Measurements from ENCODE around the gene SYT1. TPM values are rescaled to one million over a fixed set of nuclear protein-coding genes. Genes with fewer than 3 reads are reported as not detected.

The SYT1 gene
- total RNA-seq, 3 donors from 2014 or later (not counting 1 experiment from before 2014, with no cell fraction given), result not detected

- no peak for ATAC-seq
- H3K27ac Mint-ChIP-seq, result no peak overlapping the region
- intact Hi-C loops (cut with micrococcal nuclease), result no loop called here
Measured at GRCh38 chr12:79115743-79116142, 251.2 kb downstream of the SYT1 start.

DNA sequence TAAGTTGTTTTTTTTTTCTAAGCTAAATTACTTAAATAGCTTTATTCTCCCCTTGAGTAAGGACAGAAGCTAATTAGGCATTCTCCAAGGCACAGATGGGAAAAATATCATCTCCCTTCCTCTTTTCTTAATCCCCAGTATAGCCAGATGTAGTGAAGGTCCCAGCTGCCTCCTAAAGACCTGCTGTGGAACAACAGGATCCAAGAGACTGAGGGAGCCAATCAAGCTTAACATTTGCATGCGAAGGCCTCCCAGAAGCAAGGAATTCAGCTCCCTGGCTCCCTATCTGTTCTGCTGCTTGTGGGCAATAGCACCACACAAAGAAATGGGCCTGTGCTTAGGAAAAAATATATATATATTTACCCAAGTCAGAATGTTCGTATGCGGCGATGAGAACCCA lies 255.2 kb downstream of the SYT1 start:
- Mint-ChIP-seq H3K9me3 (peaks cover 2 to 10% of the 10 kb centered on the region in 2 donors), H3K4me1 (no peaks in the 10 kb centered on the region), H3K27ac (no peak overlapping the region), H3K4me3 (no peak overlapping the region), H3K27me3 (ENCODE audit: low read depth in 2 of 2) (no peaks in the 10 kb centered on the region), H3K36me3 (no peaks in the 10 kb centered on the region)
- H3K4me3 ChIP-seq (ENCODE audit: low read length), result no peak overlapping the region
- no peaks in the 10 kb centered on the region for H3K9me3 ChIP-seq (ENCODE audit: control insufficient read depth, insufficient read depth, low read length)
- DNase-seq (no peak), ATAC-seq (no peak)
- H3K27ac ChIP-seq (ENCODE audit: low read length), result no peak overlapping the region
- intact Hi-C loops (cut with micrococcal nuclease), result no loop called here
- no peaks in the 10 kb centered on the region for H3K27me3 ChIP-seq (ENCODE audit: control insufficient read depth, insufficient read depth, low read length)
- no peaks in the 10 kb centered on the region for H3K4me1 ChIP-seq (ENCODE audit: control insufficient read depth, insufficient read depth, low read length)
- H3K36me3 ChIP-seq (ENCODE audit: control insufficient read depth, insufficient read depth, low read length), result no peaks in the 10 kb centered on the region
- WGBS (ENCODE audit: insufficient coverage), result 89% methylated on average over 1 of the region's 4 CpGs
- TF ChIP-seq, protein P1, sequence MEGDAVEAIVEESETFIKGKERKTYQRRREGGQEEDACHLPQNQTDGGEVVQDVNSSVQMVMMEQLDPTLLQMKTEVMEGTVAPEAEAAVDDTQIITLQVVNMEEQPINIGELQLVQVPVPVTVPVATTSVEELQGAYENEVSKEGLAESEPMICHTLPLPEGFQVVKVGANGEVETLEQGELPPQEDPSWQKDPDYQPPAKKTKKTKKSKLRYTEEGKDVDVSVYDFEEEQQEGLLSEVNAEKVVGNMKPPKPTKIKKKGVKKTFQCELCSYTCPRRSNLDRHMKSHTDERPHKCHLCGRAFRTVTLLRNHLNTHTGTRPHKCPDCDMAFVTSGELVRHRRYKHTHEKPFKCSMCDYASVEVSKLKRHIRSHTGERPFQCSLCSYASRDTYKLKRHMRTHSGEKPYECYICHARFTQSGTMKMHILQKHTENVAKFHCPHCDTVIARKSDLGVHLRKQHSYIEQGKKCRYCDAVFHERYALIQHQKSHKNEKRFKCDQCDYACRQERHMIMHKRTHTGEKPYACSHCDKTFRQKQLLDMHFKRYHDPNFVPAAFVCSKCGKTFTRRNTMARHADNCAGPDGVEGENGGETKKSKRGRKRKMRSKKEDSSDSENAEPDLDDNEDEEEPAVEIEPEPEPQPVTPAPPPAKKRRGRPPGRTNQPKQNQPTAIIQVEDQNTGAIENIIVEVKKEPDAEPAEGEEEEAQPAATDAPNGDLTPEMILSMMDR (IDR thresholded peaks at IDR 0.05), result no peak

More at GRCh38 chr12:79115743-79116142, 251.2 kb downstream of the SYT1 start:
- Histone ChIP-seq H3K9me3 (ENCODE audit: control insufficient read depth, insufficient read depth, low read length) (no peaks in the 10 kb centered on the region), H3K27ac (ENCODE audit: low read length) (no peak overlapping the region), H3K4me3 (ENCODE audit: low read length) (no peak overlapping the region), H3K27me3 (ENCODE audit: control insufficient read depth, insufficient read depth, low read length) (no peaks in the 10 kb centered on the region), H3K4me1 (ENCODE audit: control insufficient read depth, insufficient read depth, low read length) (no peaks in the 10 kb centered on the region), H3K36me3 (ENCODE audit: control insufficient read depth, insufficient read depth, low read length) (no peaks in the 10 kb centered on the region)
- H3K36me3 Mint-ChIP-seq, result no peaks in the 10 kb centered on the region
- TF ChIP-seq, protein P1 (IDR thresholded peaks at IDR 0.05), result no peak
- no peak overlapping the region for H3K4me3 Mint-ChIP-seq
- no peaks in the 10 kb centered on the region for H3K4me1 Mint-ChIP-seq
- no peaks in the 10 kb centered on the region for H3K27me3 Mint-ChIP-seq (ENCODE audit: low read depth in 2 of 2)
- no peak for DNase-seq
- peaks cover 2 to 13% of the 10 kb centered on the region in 2 donors for H3K9me3 Mint-ChIP-seq

DNA sequence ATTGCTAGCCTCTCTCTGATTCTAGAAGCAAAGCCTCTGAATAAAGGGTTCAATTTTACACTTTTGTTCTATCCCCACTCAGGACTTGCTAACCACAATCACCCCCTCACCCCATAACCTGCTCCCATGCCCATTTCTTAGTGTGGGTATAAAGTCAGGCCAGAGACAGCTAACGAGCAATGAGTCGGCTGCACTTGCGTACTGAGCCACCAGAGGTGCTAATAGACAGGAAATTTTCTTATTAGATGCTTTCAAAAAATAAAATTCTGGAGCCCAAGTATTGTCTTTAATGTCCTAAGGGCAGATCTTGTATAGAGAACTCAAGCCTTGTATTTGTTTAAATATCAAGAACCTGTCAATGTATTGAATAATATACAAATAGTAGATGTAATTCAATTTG lies 256.9 kb downstream of the SYT1 start:
- Mint-ChIP-seq H3K36me3 (no peaks in the 10 kb centered on the region), H3K9me3 (peaks cover 2 to 9% of the 10 kb centered on the region in 2 donors), H3K4me1 (no peaks in the 10 kb centered on the region), H3K27me3 (ENCODE audit: low read depth in 2 of 2) (no peaks in the 10 kb centered on the region), H3K27ac (no peak overlapping the region), H3K4me3 (no peak overlapping the region)
- Histone ChIP-seq H3K27ac (ENCODE audit: low read length) (no peak overlapping the region), H3K4me1 (ENCODE audit: control insufficient read depth, insufficient read depth, low read length) (no peaks in the 10 kb centered on the region), H3K4me3 (ENCODE audit: low read length) (no peak overlapping the region), H3K9me3 (ENCODE audit: control insufficient read depth, insufficient read depth, low read length) (no peaks in the 10 kb centered on the region), H3K27me3 (ENCODE audit: control insufficient read depth, insufficient read depth, low read length) (no peaks in the 10 kb centered on the region), H3K36me3 (ENCODE audit: control insufficient read depth, insufficient read depth, low read length) (no peaks in the 10 kb centered on the region)
- 87% methylated on average over 3 of the region's 3 CpGs for WGBS (ENCODE audit: insufficient coverage)
- ATAC-seq, result no peak
- TF ChIP-seq, protein P1 (IDR thresholded peaks at IDR 0.05), result no peak
- intact Hi-C loops (cut with micrococcal nuclease), result no loop called here
- no peak for DNase-seq

DNA sequence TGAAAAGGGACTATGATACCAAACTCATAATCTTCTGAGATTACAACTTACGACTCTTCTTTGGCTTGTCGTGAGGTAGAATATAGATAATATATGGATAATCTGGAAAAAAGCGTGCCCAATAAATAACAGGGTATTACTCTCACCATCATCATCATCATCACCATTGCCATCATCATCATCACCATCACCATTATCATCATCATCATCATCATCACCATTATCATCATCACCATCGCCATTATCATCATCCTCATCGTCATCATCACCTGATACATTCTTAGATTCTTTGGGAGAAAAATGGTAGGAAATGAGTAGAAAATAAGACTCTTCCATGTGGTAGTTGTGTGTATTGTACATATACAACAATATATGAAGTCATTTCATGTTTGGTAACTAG lies 259.8 kb downstream of the SYT1 start:
- Histone ChIP-seq H3K36me3 (ENCODE audit: control insufficient read depth, insufficient read depth, low read length) (no peaks in the 10 kb centered on the region), H3K4me1 (ENCODE audit: control insufficient read depth, insufficient read depth, low read length) (no peaks in the 10 kb centered on the region), H3K27ac (ENCODE audit: low read length) (no peak overlapping the region), H3K27me3 (ENCODE audit: control insufficient read depth, insufficient read depth, low read length) (no peaks in the 10 kb centered on the region), H3K9me3 (ENCODE audit: control insufficient read depth, insufficient read depth, low read length) (no peaks in the 10 kb centered on the region), H3K4me3 (ENCODE audit: low read length) (no peak overlapping the region)
- 100% methylated on average over 1 of the region's 5 CpGs for WGBS (ENCODE audit: insufficient coverage)
- TF ChIP-seq, protein P1 (IDR thresholded peaks at IDR 0.05), result no peak
- ATAC-seq (no peak), DNase-seq (no peak)
- intact Hi-C loops (cut with micrococcal nuclease), result no loop called here
- Mint-ChIP-seq H3K36me3 (no peaks in the 10 kb centered on the region), H3K4me3 (no peak overlapping the region), H3K27ac (no peak overlapping the region), H3K27me3 (ENCODE audit: low read depth in 2 of 2) (no peaks in the 10 kb centered on the region), H3K9me3 (peaks cover 8 to 12% of the 10 kb centered on the region in 2 donors), H3K4me1 (no peaks in the 10 kb centered on the region)

All from natural killer cell (primary cell).